Caco-2 (cell line): Measurements from ENCODE around the gene BMAL1. TPM values are rescaled to one million over a fixed set of nuclear protein-coding genes. Genes with fewer than 3 reads are reported as not detected.

Experiments used
- BruUV-seq: library from RNA; stranded (reverse); fragments of 400-500 nt; replicated peaks from 2 replicates; lab custom pipeline; 2021; lab: Mats Ljungman, UMichigan
- CTCF ChIA-PET: fragments of 300-600 bp; sonication (Branson Sonifier 250); formaldehyde crosslinking; loops from one replicate; lab custom pipeline; 2022; ENCODE audit warnings: antibody characterized with exemption; lab: Charles Lee
- POLR2A ChIA-PET: fragments of 300-600 bp; sonication (Branson Sonifier 250); formaldehyde crosslinking; loops from one replicate; lab custom pipeline; 2022; ENCODE audit warnings: antibody characterized with exemption; lab: Charles Lee
- DNase-seq, 2 experiments: peaks; one replicate each; pipeline versions ENCODE4 v3.0.0 to v3.0.0-alpha.2; 2020 to 2022
- H3K27me3 ChIP-seq: replicated peaks from 2 replicates; pipeline ENCODE4 v1.6.0; 2011; ENCODE audit warnings: low read length; ENCODE audit not compliant: control insufficient read depth, insufficient read depth
- H3K36me3 ChIP-seq: 2 replicates; pipeline ENCODE4 v1.5.1; 2011; ENCODE audit warnings: low read length; ENCODE audit not compliant: control insufficient read depth, insufficient read depth
- H3K4me1 ChIP-seq: fragments of 250-450 bp; sonication (Bioruptor Pico); 2 replicates; pipeline ENCODE4 v1.5.1; 2020; ENCODE audit warnings: mild to moderate bottlenecking
- H3K4me3 ChIP-seq: 2 replicates; pipeline ENCODE4 v1.5.1; 2011; ENCODE audit warnings: low read depth, mild to moderate bottlenecking, control low read depth, low read length
- H3K9me3 ChIP-seq: fragments of 250-450 bp; sonication (Bioruptor Pico); 2 replicates; pipeline ENCODE4 v1.5.1; 2020; ENCODE audit warnings: mild to moderate bottlenecking, moderate library complexity
- H3K27ac Mint-ChIP-seq: one replicate; pipeline ENCODE4 v1.8.0; 2022; ENCODE audit warnings: mixed read lengths; ENCODE audit not compliant: unreplicated experiment
- H3K27me3 Mint-ChIP-seq: one replicate; pipeline ENCODE4 v1.8.0; 2022; ENCODE audit warnings: mixed read lengths; ENCODE audit not compliant: insufficient read depth, unreplicated experiment
- H3K36me3 Mint-ChIP-seq: one replicate; pipeline ENCODE4 v1.8.0; 2022; ENCODE audit warnings: mild to moderate bottlenecking, mixed read lengths; ENCODE audit not compliant: insufficient read depth, unreplicated experiment
- H3K4me1 Mint-ChIP-seq: one replicate; pipeline ENCODE4 v1.8.0; 2022; ENCODE audit warnings: low read depth, mixed read lengths; ENCODE audit not compliant: unreplicated experiment
- H3K4me3 Mint-ChIP-seq: one replicate; pipeline ENCODE4 v1.8.0; 2022; ENCODE audit warnings: mild to moderate bottlenecking, moderate library complexity, mixed read lengths; ENCODE audit not compliant: unreplicated experiment
- H3K9me3 Mint-ChIP-seq: one replicate; pipeline ENCODE4 v1.8.0; 2022; ENCODE audit warnings: mixed read lengths; ENCODE audit not compliant: unreplicated experiment
- CTCF ChIP-seq, 2 experiments: fragments of 200-600 bp in 1 of 2; IDR thresholded peaks; 1 replicate in 1 of 2; 2 replicates in 1 of 2; pipeline versions ENCODE4 v1.5.1 to v1.8.0; 2011 to 2022; ENCODE audit warnings: antibody characterized with exemption in 1 of 2, control low read depth in 1 of 2, inconsistent platforms in 1 of 2, low read depth in 1 of 2, low read length in 1 of 2, mild to moderate bottlenecking in 1 of 2, moderate library complexity in 1 of 2; ENCODE audit not compliant: insufficient read depth in 1 of 2, severe bottlenecking in 1 of 2, unreplicated experiment in 1 of 2
- intact Hi-C: fragments of 100-400 bp; cut with micrococcal nuclease; formaldehyde crosslinking; loops from one replicate; pipeline ENCODE4 v1.10.0; 2022; ENCODE audit not compliant: unreplicated experiment
- total RNA-seq: library from RNA; stranded (reverse); gene quantifications from 2 replicates; pipeline ENCODE4 v1.2.3, GENCODE V29; 2022

Gene BMAL1
- total RNA-seq, 1 experiment from 2014 or later: 17.9 TPM

- TF ChIP-seq CTCF (IDR thresholded peaks at IDR 0.05; ENCODE audit: insufficient read depth in 1 of 2, low read depth in 1 of 2, low read length in 1 of 2, severe bottlenecking in 1 of 2, unreplicated experiment in 1 of 2): no peak
- Histone ChIP-seq H3K9me3 (no peaks in the 10 kb centered on the region), H3K36me3 (0 out of 2 replicates have a peak, but pooled peaks cover 1% of the 10 kb centered on the region), H3K4me1 (no peaks in the 10 kb centered on the region), H3K4me3 (no peak overlapping the region), H3K27me3 (no peaks in the 10 kb centered on the region)
- intact Hi-C loops: no loop called here
- Mint-ChIP-seq H3K36me3 (peaks cover 29% of the 10 kb centered on the region), H3K27ac (no peak overlapping the region), H3K9me3 (no peaks in the 10 kb centered on the region), H3K27me3 (no peaks in the 10 kb centered on the region), H3K4me1 (no peaks in the 10 kb centered on the region), H3K4me3 (no peak overlapping the region)
- POLR2A ChIA-PET: no interaction called here
- BruUV-seq: no TSS peak
- no peak for DNase-seq
- CTCF ChIA-PET: interaction anchor here (1.2 kb wide), 1 partner anchor 43 kb away, joined by 3 read pairs; no protein-coding TSS in a partner anchor
Measured at GRCh38 chr11:13378316-13378715, 100.7 kb downstream of the BMAL1 start.

GRCh38 chr11:13380731-13381130 is 103.1 kb downstream of the BMAL1 start:
- ChIA-PET POLR2A (no interaction called here), CTCF (interaction anchor here (1.5 kb wide), 1 partner anchor 27 kb away, joined by 4 read pairs; no protein-coding TSS in a partner anchor)
- Histone ChIP-seq H3K4me3 (no peak overlapping the region), H3K36me3 (0 out of 2 replicates have a peak, but pooled peaks cover 1% of the 10 kb centered on the region), H3K27me3 (no peaks in the 10 kb centered on the region), H3K4me1 (no peaks in the 10 kb centered on the region), H3K9me3 (no peaks in the 10 kb centered on the region)
- peaks cover 29% of the 10 kb centered on the region for H3K36me3 Mint-ChIP-seq
- no peak for TF ChIP-seq CTCF (IDR thresholded peaks at IDR 0.05; ENCODE audit: insufficient read depth in 1 of 2, low read depth in 1 of 2, low read length in 1 of 2, severe bottlenecking in 1 of 2, unreplicated experiment in 1 of 2)
- no peak for DNase-seq
- BruUV-seq: no TSS peak
- no peak overlapping the region for H3K4me3 Mint-ChIP-seq
- H3K4me1 Mint-ChIP-seq: no peaks in the 10 kb centered on the region
- intact Hi-C loops: no loop called here
- H3K9me3 Mint-ChIP-seq: no peaks in the 10 kb centered on the region
- H3K27ac Mint-ChIP-seq: no peak overlapping the region
- no peaks in the 10 kb centered on the region for H3K27me3 Mint-ChIP-seq

GRCh38 chr11:13382751-13383150 is 105.2 kb downstream of the BMAL1 start:
- POLR2A ChIA-PET: no interaction called here
- Histone ChIP-seq H3K4me3 (no peak overlapping the region), H3K9me3 (no peaks in the 10 kb centered on the region), H3K36me3 (peaks cover 1% of the 10 kb centered on the region), H3K27me3 (no peaks in the 10 kb centered on the region), H3K4me1 (no peaks in the 10 kb centered on the region)
- intact Hi-C loops: no loop called here
- H3K9me3 Mint-ChIP-seq: no peaks in the 10 kb centered on the region
- BruUV-seq: no TSS peak
- CTCF ChIA-PET: interaction anchor here (0.6 to 0.8 kb wide), 2 partner anchors 37 to 172 kb away, joined by 3 read pairs; no protein-coding TSS in a partner anchor
- peaks cover 20% of the 10 kb centered on the region for H3K36me3 Mint-ChIP-seq
- no peaks in the 10 kb centered on the region for H3K27me3 Mint-ChIP-seq
- no peak for TF ChIP-seq CTCF (IDR thresholded peaks at IDR 0.05; ENCODE audit: insufficient read depth in 1 of 2, low read depth in 1 of 2, low read length in 1 of 2, severe bottlenecking in 1 of 2, unreplicated experiment in 1 of 2)
- peak overlapping the region; percentile 32 for H3K27ac Mint-ChIP-seq
- no peak overlapping the region for H3K4me3 Mint-ChIP-seq
- DNase-seq: no peak
- H3K4me1 Mint-ChIP-seq: no peaks in the 10 kb centered on the region
